Fibroblast of lung (primary cell): ENCODE data around the gene PEX10. TPM values are rescaled to one million over a fixed set of nuclear protein-coding genes. Genes with fewer than 3 reads are reported as not detected.

Source experiments
- DNase-seq, 2 donors: peaks; one replicate each; pipeline versions ENCODE4 v3.0.0 to v3.0.0-alpha.2; 2010; ENCODE audit warnings: low read depth in 2 of 2
- H2AFZ ChIP-seq: 2 replicates; pipeline ENCODE4 v1.5.1; 2012; ENCODE audit warnings: low read length, control low read depth, inconsistent platforms
- H3K27ac ChIP-seq: 2 replicates; pipeline ENCODE4 v1.5.1; 2011; ENCODE audit warnings: low read length, control low read depth; ENCODE audit not compliant: insufficient read depth
- H3K27me3 ChIP-seq: 2 replicates; pipeline ENCODE4 v1.5.1; 2011; ENCODE audit warnings: mild to moderate bottlenecking, low read length; ENCODE audit not compliant: control insufficient read depth, insufficient read depth
- H3K36me3 ChIP-seq: 2 replicates; pipeline ENCODE4 v1.5.1; 2011; ENCODE audit warnings: low read length; ENCODE audit not compliant: control insufficient read depth, insufficient read depth
- H3K4me1 ChIP-seq: 2 replicates; pipeline ENCODE4 v1.5.1; 2011; ENCODE audit warnings: low read length; ENCODE audit not compliant: control insufficient read depth, insufficient read depth; ENCODE audit errors: extremely low read depth
- H3K4me2 ChIP-seq: 2 replicates; pipeline ENCODE4 v1.5.1; 2011; ENCODE audit warnings: low read length, control low read depth; ENCODE audit not compliant: insufficient read depth; ENCODE audit errors: extremely low read depth
- H3K4me3 ChIP-seq, 4 experiments: fragments of 200-600 bp in 1 of 4; sonication (generic) in 1 of 4; replicated peaks in 1 of 4; 2 replicates each; pipeline ENCODE4 v1.5.1; 2011 to 2016; ENCODE audit warnings: low read length in 4 of 4, low read depth in 3 of 4, mild to moderate bottlenecking in 3 of 4, control low read depth in 2 of 4, inconsistent platforms in 1 of 4, mixed read lengths in 1 of 4; ENCODE audit not compliant: insufficient read depth in 1 of 4; ENCODE audit errors: control extremely low read depth in 1 of 4
- H3K79me2 ChIP-seq: 2 replicates; pipeline ENCODE4 v1.5.1; 2012; ENCODE audit warnings: mild to moderate bottlenecking, low read length, inconsistent platforms; ENCODE audit not compliant: control insufficient read depth, insufficient read depth
- H3K9ac ChIP-seq: 2 replicates; pipeline ENCODE4 v1.5.1; 2011; ENCODE audit warnings: mild to moderate bottlenecking, low read length, control low read depth; ENCODE audit not compliant: insufficient read depth
- H3K9me3 ChIP-seq: 2 replicates; pipeline ENCODE4 v1.5.1; 2012; ENCODE audit warnings: low read depth, low read length; ENCODE audit not compliant: control insufficient read depth, insufficient read depth
- H4K20me1 ChIP-seq: 2 replicates; pipeline ENCODE4 v1.5.1; 2011; ENCODE audit warnings: low read length; ENCODE audit not compliant: control insufficient read depth, insufficient read depth; ENCODE audit errors: extremely low read depth
- CTCF ChIP-seq, 2 donors: IDR thresholded peaks in 1 of 2; conservative IDR thresholded peaks in 1 of 2; 1 replicate in 1 of 2; 2 replicates in 1 of 2; pipeline ENCODE4 v1.5.1; 2011 to 2012; ENCODE audit warnings: low read length in 2 of 2, control low read depth in 1 of 2, inconsistent platforms in 1 of 2, low read depth in 1 of 2, mild to moderate bottlenecking in 1 of 2
- EZH2 ChIP-seq: IDR thresholded peaks from 2 replicates; pipeline ENCODE4 v1.5.1; 2012; ENCODE audit warnings: low read length, control low read depth, mild to moderate bottlenecking; ENCODE audit errors: missing control alignments
- polyA plus RNA-seq, 2 donors: library from polyadenylated mRNA; depleted of rRNA in 1 of 2; stranded (reverse) in 1 of 2; unstranded in 1 of 2; fragments of >200 nt; gene quantifications; 2 replicates each; pipeline ENCODE4 v1.2.1, GENCODE V29; 2011 to 2012; ENCODE audit warnings: missing spikeins in 1 of 2
- total RNA-seq: library from RNA; depleted of rRNA; stranded (reverse); fragments of >200 nt; gene quantifications from 2 replicates; pipeline ENCODE4 v1.2.1, GENCODE V29; 2014

The PEX10 gene
- total and polyA plus RNA-seq, 2 donors (not counting 1 experiment from before 2014, with no cell fraction given), result 15.4 to 33.4 TPM

- Histone ChIP-seq H4K20me1 (no peaks in the 10 kb centered on the region), H3K4me3 (no peak overlapping the region), H3K4me2 (no peak overlapping the region), H3K27ac (no peak overlapping the region), H3K27me3 (peaks cover 25% of the 10 kb centered on the region), H3K79me2 (no peaks in the 10 kb centered on the region), H3K9me3 (no peaks in the 10 kb centered on the region), H3K4me1 (no peaks in the 10 kb centered on the region), H2AFZ (no peak overlapping the region), H3K9ac (no peak overlapping the region), H3K36me3 (no peaks in the 10 kb centered on the region)
- TF ChIP-seq EZH2 (peak; percentile 69), CTCF (conservative IDR thresholded peaks at IDR 0.05 in 1 of 2, IDR thresholded peaks at IDR 0.05 in 1 of 2; ENCODE audit: low read depth in 1 of 2, low read length in 2 of 2) (no peak)
- DNase-seq, result no peak
Measured at GRCh38 chr1:2444138-2444591, 31.8 kb upstream of the PEX10 start.

- Histone ChIP-seq H3K36me3 (no peaks in the 10 kb centered on the region), H3K9me3 (no peaks in the 10 kb centered on the region), H2AFZ (no peak overlapping the region), H4K20me1 (no peaks in the 10 kb centered on the region), H3K9ac (no peak overlapping the region), H3K4me3 (no peak overlapping the region), H3K4me2 (no peak overlapping the region), H3K27me3 (peaks cover 25% of the 10 kb centered on the region), H3K4me1 (no peaks in the 10 kb centered on the region), H3K27ac (no peak overlapping the region), H3K79me2 (no peaks in the 10 kb centered on the region)
- TF ChIP-seq EZH2 (no peak), CTCF (conservative IDR thresholded peaks at IDR 0.05 in 1 of 2, IDR thresholded peaks at IDR 0.05 in 1 of 2; ENCODE audit: low read depth in 1 of 2, low read length in 2 of 2) (peak in 1 of 2 donors; percentile 5)
- DNase-seq, result no peak
Measured at GRCh38 chr1:2443277-2444137, 31.1 kb upstream of the PEX10 start.

GRCh38 chr1:2442661-2443060 is 30.3 kb upstream of the PEX10 start:
- Histone ChIP-seq H4K20me1 (no peaks in the 10 kb centered on the region), H3K4me2 (no peak overlapping the region), H3K4me1 (no peaks in the 10 kb centered on the region), H3K9ac (no peak overlapping the region), H3K4me3 (no peak overlapping the region), H3K36me3 (no peaks in the 10 kb centered on the region), H3K27ac (no peak overlapping the region), H3K27me3 (peaks cover 25% of the 10 kb centered on the region), H3K79me2 (no peaks in the 10 kb centered on the region), H2AFZ (no peak overlapping the region), H3K9me3 (no peaks in the 10 kb centered on the region)
- TF ChIP-seq CTCF (conservative IDR thresholded peaks at IDR 0.05 in 1 of 2, IDR thresholded peaks at IDR 0.05 in 1 of 2; ENCODE audit: low read depth in 1 of 2, low read length in 2 of 2), result no peak
- peak; percentile 83 for TF ChIP-seq EZH2
- DNase-seq, result no peak
